OCI-LY1 (cell line): ENCODE measurements around the gene PADI4.

Source experiments
- CTCF ChIP-seq: fragments of 200-600 bp; sonication (generic), shearing (Covaris generic); IDR thresholded peaks from 2 replicates; pipeline ENCODE4 v1.5.1; 2017; ENCODE audit warnings: mild to moderate bottlenecking, antibody characterized with exemption, low read length, moderate library complexity, mixed read lengths
- EZH2 ChIP-seq: fragments of 200-600 bp; sonication (generic), shearing (Covaris generic); IDR thresholded peaks from 2 replicates; pipeline ENCODE4 v1.8.0; 2017; ENCODE audit warnings: borderline replicate concordance, mixed run types, mild to moderate bottlenecking, antibody characterized with exemption, low read length, moderate library complexity, mixed read lengths

DNA sequence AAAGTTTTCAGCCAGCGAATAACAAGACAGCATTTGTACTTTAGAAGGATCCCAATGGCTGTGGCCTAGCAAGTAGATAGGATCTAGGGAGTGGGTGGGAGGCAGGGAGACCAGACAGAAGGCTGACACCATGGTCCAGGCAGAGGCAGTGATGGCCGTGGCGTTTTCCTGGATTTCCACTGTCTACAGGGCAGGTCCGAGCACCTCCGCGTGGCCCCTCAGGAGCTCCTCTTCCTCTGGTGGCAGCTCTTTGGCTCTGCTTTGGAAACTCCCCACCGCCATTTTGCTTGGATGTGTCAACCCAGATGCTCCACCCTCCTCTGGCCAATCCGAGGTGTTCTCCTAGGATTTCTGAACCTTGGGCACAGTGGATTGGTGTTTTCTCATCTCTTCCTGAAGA is 25.1 kb downstream of the PADI4 start:
- TF ChIP-seq EZH2 (no peak), CTCF (no peak)
